ACHN (cell line): ENCODE data around the gene RHD.
"Not testable (repeated sequence)": the region's sequence is repeated elsewhere in the genome, so short reads cannot be mapped to it uniquely, and the experiment has no call there.

Source experiments
- DNase-seq: peaks from one replicate; pipeline ENCODE4 v3.0.0-alpha.2; 2015
- in situ Hi-C: cut with HindIII; loops from 2 replicates; pipeline ENCODE4 v1.10.0; 2017; ENCODE audit warnings: low sequenced_read_pairs, low pct_ligation_motif_present, low pct_unique_long_range_greater_than_20kb

RHD gene

GRCh38 chr1:25272238-25272637, at the start of gene RHD:
Gene RHD, plus strand, starts transcription at chr1:25272509. Its CDS starts 39 bp downstream, at chr1:25272548.
- in situ Hi-C loops, DNase-seq: not testable (repeated sequence)

- no peak for DNase-seq
- in situ Hi-C loops, result no loop called here
Measured at GRCh38 chr1:25222606-25223005, 49.7 kb upstream of the RHD start.

GRCh38 chr1:25223471-25223870, 48.8 kb upstream of the RHD start:
- in situ Hi-C loops, result no loop called here
- DNase-seq, result no peak

- DNase-seq, result peak; percentile 89
- in situ Hi-C loops, result no loop called here
Measured at GRCh38 chr1:25232027-25232865, 40.1 kb upstream of the RHD start, which contains the start of gene SYF2. Gene SYF2, minus strand, starts transcription at chr1:25232502. Its CDS starts 35 bp downstream, at chr1:25232467.

GRCh38 chr1:25232866-25233784, 39.2 kb upstream of the RHD start:
- DNase-seq, result peak; percentile 89
- in situ Hi-C loops, result no loop called here

GRCh38 chr1:25235411-25235810, 36.9 kb upstream of the RHD start:
- DNase-seq, in situ Hi-C loops: not testable (repeated sequence)

GRCh38 chr1:25236261-25236660, 36.0 kb upstream of the RHD start:
- DNase-seq, in situ Hi-C loops: not testable (repeated sequence)

- in situ Hi-C loops, result no loop called here
- DNase-seq, result no peak
Measured at GRCh38 chr1:25238046-25238445, 34.3 kb upstream of the RHD start.

GRCh38 chr1:25239681-25240541, 32.4 kb upstream of the RHD start:
- in situ Hi-C loops, result no loop called here
- peak; percentile 88 for DNase-seq

GRCh38 chr1:25243907-25244306, 28.4 kb upstream of the RHD start:
- no peak for DNase-seq
- in situ Hi-C loops, result no loop called here

- no peak for DNase-seq
- in situ Hi-C loops, result no loop called here
Measured at GRCh38 chr1:25245393-25245792, 26.9 kb upstream of the RHD start.

- DNase-seq, result peak; percentile 40
- in situ Hi-C loops, result no loop called here
Measured at GRCh38 chr1:25245809-25246599, 26.3 kb upstream of the RHD start.

GRCh38 chr1:25246600-25247023, 25.7 kb upstream of the RHD start:
- in situ Hi-C loops, result no loop called here
- peak; percentile 26 for DNase-seq

GRCh38 chr1:25247024-25247828, 25.1 kb upstream of the RHD start, which contains the start of gene RSRP1:
Gene RSRP1, minus strand, starts transcription at chr1:25247454. Its CDS starts 491 bp downstream, at chr1:25246963.
- DNase-seq, result peak; percentile 96
- in situ Hi-C loops, result no loop called here

GRCh38 chr1:25247829-25248754, 24.2 kb upstream of the RHD start:
- in situ Hi-C loops, result no loop called here
- no peak for DNase-seq

- DNase-seq, result no peak
- in situ Hi-C loops, result no loop called here
Measured at GRCh38 chr1:25253911-25254310, 18.4 kb upstream of the RHD start.
